H9 (cell line): ENCODE results near the gene XCL2. TPM values are rescaled to one million over a fixed set of nuclear protein-coding genes. Genes with fewer than 3 reads are reported as not detected.

Source experiments
- DNase-seq: peaks from one replicate; pipeline ENCODE4 v3.0.0-alpha.2; 2017
- H2AFZ ChIP-seq: one replicate; pipeline ENCODE4 v1.6.1; 2013; ENCODE audit warnings: mild to moderate bottlenecking, low read length, control low read depth, moderate library complexity
- H2AK5ac ChIP-seq: 2 replicates; pipeline ENCODE4 v1.6.1; 2013; ENCODE audit warnings: low read length, control low read depth, mixed read lengths; ENCODE audit not compliant: insufficient read length
- H2BK120ac ChIP-seq: one replicate; pipeline ENCODE4 v1.6.1; 2013; ENCODE audit warnings: low read depth, mild to moderate bottlenecking, low read length, control low read depth, inconsistent platforms; ENCODE audit not compliant: poor library complexity, severe bottlenecking
- H2BK12ac ChIP-seq: 2 replicates; pipeline ENCODE4 v1.6.1; 2013; ENCODE audit warnings: low read length, control low read depth, mixed read lengths, low read depth; ENCODE audit not compliant: insufficient read length
- H2BK15ac ChIP-seq: 2 replicates; pipeline ENCODE4 v1.6.1; 2013; ENCODE audit warnings: low read depth, low read length, control low read depth
- H2BK20ac ChIP-seq: one replicate; pipeline ENCODE4 v1.6.1; 2013; ENCODE audit warnings: low read depth, mild to moderate bottlenecking, low read length, control low read depth, inconsistent platforms; ENCODE audit not compliant: poor library complexity, severe bottlenecking
- H2BK5ac ChIP-seq: 2 replicates; pipeline ENCODE4 v1.6.1; 2013; ENCODE audit warnings: low read length, control low read depth, mixed read lengths; ENCODE audit not compliant: insufficient read length
- H3K14ac ChIP-seq: 2 replicates; pipeline ENCODE4 v1.6.1; 2013; ENCODE audit warnings: low read length, control low read depth; ENCODE audit not compliant: insufficient read depth
- H3K18ac ChIP-seq: 2 replicates; pipeline ENCODE4 v1.6.1; 2013; ENCODE audit warnings: low read depth, mild to moderate bottlenecking, mixed read lengths, low read length, control low read depth; ENCODE audit not compliant: insufficient read length
- H3K23ac ChIP-seq: 2 replicates; pipeline ENCODE4 v1.6.1; 2013; ENCODE audit warnings: low read length, control low read depth, mixed read lengths, low read depth; ENCODE audit not compliant: insufficient read length
- H3K23me2 ChIP-seq: 2 replicates; pipeline ENCODE4 v1.6.1; 2013; ENCODE audit warnings: low read depth, mild to moderate bottlenecking, mixed read lengths, low read length, control low read depth; ENCODE audit not compliant: insufficient read length, poor library complexity, severe bottlenecking
- H3K27ac ChIP-seq: 2 replicates; pipeline ENCODE4 v1.5.1; 2013; ENCODE audit warnings: low read length, control low read depth, mixed read lengths, low read depth; ENCODE audit not compliant: insufficient read length
- H3K27me3 ChIP-seq: 2 replicates; pipeline ENCODE4 v1.6.1; 2013; ENCODE audit warnings: low read length, control low read depth, inconsistent platforms; ENCODE audit not compliant: insufficient read depth
- H3K4ac ChIP-seq: 2 replicates; pipeline ENCODE4 v1.6.1; 2013; ENCODE audit warnings: low read depth, mild to moderate bottlenecking, control low read depth, inconsistent platforms, low read length, moderate library complexity
- H3K4me1 ChIP-seq: 2 replicates; pipeline ENCODE4 v1.6.1; 2013; ENCODE audit warnings: low read length, control low read depth, inconsistent platforms; ENCODE audit not compliant: insufficient read depth
- H3K4me2 ChIP-seq: 2 replicates; pipeline ENCODE4 v1.6.1; 2013; ENCODE audit warnings: low read length, control low read depth, mixed read lengths; ENCODE audit not compliant: insufficient read length, insufficient read depth
- H3K56ac ChIP-seq: 2 replicates; pipeline ENCODE4 v1.6.1; 2013; ENCODE audit warnings: low read depth, mild to moderate bottlenecking, mixed read lengths, low read length, control low read depth; ENCODE audit not compliant: insufficient read length
- H3K79me1 ChIP-seq: 2 replicates; pipeline ENCODE4 v1.6.1; 2013; ENCODE audit warnings: low read depth, mild to moderate bottlenecking, moderate library complexity, low read length, control low read depth, inconsistent platforms; ENCODE audit not compliant: insufficient read depth, poor library complexity, severe bottlenecking
- H3K79me2 ChIP-seq: 2 replicates; pipeline ENCODE4 v1.6.1; 2013; ENCODE audit warnings: low read length, control low read depth, inconsistent platforms; ENCODE audit not compliant: insufficient read depth
- H3K9ac ChIP-seq: 2 replicates; pipeline ENCODE4 v1.6.1; 2013; ENCODE audit warnings: low read length, control low read depth, mixed read lengths; ENCODE audit not compliant: insufficient read length; ENCODE audit errors: extremely low read depth
- H3K9me3 ChIP-seq: one replicate; pipeline ENCODE4 v1.6.1; 2013; ENCODE audit warnings: low read depth, low read length, inconsistent platforms; ENCODE audit not compliant: control insufficient read depth
- H3T11ph ChIP-seq: one replicate; pipeline ENCODE4 v1.6.1; 2013; ENCODE audit warnings: mild to moderate bottlenecking, low read length, control low read depth, inconsistent platforms
- H4K20me1 ChIP-seq: one replicate; pipeline ENCODE4 v1.6.1; 2013; ENCODE audit not compliant: control insufficient read depth, insufficient read length, insufficient read depth
- H4K5ac ChIP-seq: 2 replicates; pipeline ENCODE4 v1.6.1; 2013; ENCODE audit warnings: low read depth, mild to moderate bottlenecking, mixed read lengths, low read length, control low read depth; ENCODE audit not compliant: insufficient read length
- H4K8ac ChIP-seq: replicated peaks from 2 replicates; pipeline ENCODE4 v1.6.1; 2013; ENCODE audit warnings: low read length, control low read depth, mixed read lengths, low read depth; ENCODE audit not compliant: insufficient read length
- H4K91ac ChIP-seq: 2 replicates; pipeline ENCODE4 v1.6.1; 2013; ENCODE audit warnings: low read depth, mild to moderate bottlenecking, moderate library complexity, mixed read lengths, low read length, control low read depth; ENCODE audit not compliant: insufficient read length
- H3K27ac Mint-ChIP-seq, 3 experiments: 2 replicates in 2 of 3; 3 replicates in 1 of 3; pipeline ENCODE4 v1.8.0; 2020 to 2021; ENCODE audit warnings: mixed read lengths in 3 of 3, mild to moderate bottlenecking in 1 of 3, moderate library complexity in 1 of 3
- H3K27me3 Mint-ChIP-seq: 2 replicates; pipeline ENCODE4 v1.8.0; 2021; ENCODE audit warnings: low read depth, mild to moderate bottlenecking, moderate library complexity, mixed read lengths
- H3K36me3 Mint-ChIP-seq, 3 experiments: 2 replicates in 2 of 3; 3 replicates in 1 of 3; pipeline ENCODE4 v1.8.0; 2020 to 2021; ENCODE audit warnings: low read depth in 3 of 3, mixed read lengths in 3 of 3; ENCODE audit not compliant: insufficient read depth in 1 of 3
- H3K4me1 Mint-ChIP-seq, 2 experiments: 2 replicates each; pipeline ENCODE4 v1.8.0; 2020; ENCODE audit warnings: mixed read lengths in 2 of 2
- H3K4me3 Mint-ChIP-seq, 2 experiments: 2 replicates in 1 of 2; 3 replicates in 1 of 2; pipeline ENCODE4 v1.8.0; 2020 to 2021; ENCODE audit warnings: mild to moderate bottlenecking in 2 of 2, mixed read lengths in 2 of 2, moderate library complexity in 1 of 2
- H3K9me3 Mint-ChIP-seq, 2 experiments: 2 replicates in 1 of 2; 3 replicates in 1 of 2; pipeline ENCODE4 v1.8.0; 2020; ENCODE audit warnings: mild to moderate bottlenecking in 2 of 2, mixed read lengths in 2 of 2, moderate library complexity in 1 of 2
- WGBS: extraction: QIAGEN DNeasy Blood & Tissue Kit; methylation state at CpG from one replicate; pipeline ENCODE4 v1.1.7; 2013; ENCODE audit warnings: missing lambda C conversion rate, low lambda C conversion rate, mixed read lengths; ENCODE audit not compliant: insufficient read length; ENCODE audit errors: extremely low coverage; 5-methylcytosine and 5-hydroxymethylcytosine counted together
- total RNA-seq: library from RNA; stranded (reverse); gene quantifications from 2 replicates; pipeline ENCODE4 v1.2.1, GENCODE V29; 2021
- TF ChIP-seq, protein P1 (sequence below): fragments of 200-600 bp; sonication (generic); conservative IDR thresholded peaks from 3 replicates; pipeline ENCODE4 v1.8.0; 2021; ENCODE audit warnings: antibody characterized with exemption, mild to moderate bottlenecking

The XCL2 gene
- total RNA-seq, 1 experiment from 2014 or later = not detected

- H3K18ac ChIP-seq = no peak overlapping the region
- H3K27ac ChIP-seq = no peak overlapping the region
- H2BK120ac ChIP-seq = no peak overlapping the region
- H3K9me3 ChIP-seq = no peaks in the 10 kb centered on the region
- H2BK12ac ChIP-seq = no peak overlapping the region
- TF ChIP-seq, protein P1, sequence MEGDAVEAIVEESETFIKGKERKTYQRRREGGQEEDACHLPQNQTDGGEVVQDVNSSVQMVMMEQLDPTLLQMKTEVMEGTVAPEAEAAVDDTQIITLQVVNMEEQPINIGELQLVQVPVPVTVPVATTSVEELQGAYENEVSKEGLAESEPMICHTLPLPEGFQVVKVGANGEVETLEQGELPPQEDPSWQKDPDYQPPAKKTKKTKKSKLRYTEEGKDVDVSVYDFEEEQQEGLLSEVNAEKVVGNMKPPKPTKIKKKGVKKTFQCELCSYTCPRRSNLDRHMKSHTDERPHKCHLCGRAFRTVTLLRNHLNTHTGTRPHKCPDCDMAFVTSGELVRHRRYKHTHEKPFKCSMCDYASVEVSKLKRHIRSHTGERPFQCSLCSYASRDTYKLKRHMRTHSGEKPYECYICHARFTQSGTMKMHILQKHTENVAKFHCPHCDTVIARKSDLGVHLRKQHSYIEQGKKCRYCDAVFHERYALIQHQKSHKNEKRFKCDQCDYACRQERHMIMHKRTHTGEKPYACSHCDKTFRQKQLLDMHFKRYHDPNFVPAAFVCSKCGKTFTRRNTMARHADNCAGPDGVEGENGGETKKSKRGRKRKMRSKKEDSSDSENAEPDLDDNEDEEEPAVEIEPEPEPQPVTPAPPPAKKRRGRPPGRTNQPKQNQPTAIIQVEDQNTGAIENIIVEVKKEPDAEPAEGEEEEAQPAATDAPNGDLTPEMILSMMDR = no peak
- H3K56ac ChIP-seq = no peak overlapping the region
- no peak overlapping the region for H2AFZ ChIP-seq
- no peak overlapping the region for H2BK20ac ChIP-seq
- H3K79me2 ChIP-seq = no peaks in the 10 kb centered on the region
- no peak overlapping the region for H3K23ac ChIP-seq
- no peak overlapping the region for H3K14ac ChIP-seq
- no peak overlapping the region for H3K9ac ChIP-seq
- Mint-ChIP-seq H3K4me3 (no peak overlapping the region), H3K4me1 (peaks cover 14 to 16% of the 10 kb centered on the region in 2 experiments), H3K36me3 (peaks cover 10 to 21% (median 10%) of the 10 kb centered on the region in 3 experiments), H3K27me3 (no peaks in the 10 kb centered on the region), H3K9me3 (peaks cover 13% of the 10 kb centered on the region in 2 experiments), H3K27ac (no peak overlapping the region)
- WGBS = no CpG with 5 or more reads among the region's 4 CpGs
- no peaks in the 10 kb centered on the region for H3K27me3 ChIP-seq
- H4K8ac ChIP-seq = no peak overlapping the region
- no peak for DNase-seq
- H2BK5ac ChIP-seq = no peak overlapping the region
- H2BK15ac ChIP-seq = no peak overlapping the region
- no peaks in the 10 kb centered on the region for H3K4me1 ChIP-seq
- H3K23me2 ChIP-seq = no peaks in the 10 kb centered on the region
- no peak overlapping the region for H3K4ac ChIP-seq
- no peak overlapping the region for H4K5ac ChIP-seq
- no peak overlapping the region for H4K91ac ChIP-seq
- H3T11ph ChIP-seq = no peak overlapping the region
- no peak overlapping the region for H2AK5ac ChIP-seq
- no peaks in the 10 kb centered on the region for H3K79me1 ChIP-seq
- no peak overlapping the region for H3K4me2 ChIP-seq
- no peaks in the 10 kb centered on the region for H4K20me1 ChIP-seq
Observed at GRCh38 chr1:168520832-168521231, 23.0 kb downstream of the XCL2 start.
